Lung (tissue), 12 donors: ENCODE measurements around the gene PRSS56. TPM values are rescaled to one million over a fixed set of nuclear protein-coding genes. Genes with fewer than 3 reads are reported as not detected.

Experiments used
- ATAC-seq: fragments of 200-7000 bp; cut with Tn5 transposase; one replicate; pipeline ENCODE4 v1.9.1; 2020; ENCODE audit warnings: moderate number of reproducible peaks; ENCODE audit not compliant: insufficient read depth, low FRiP score
- DNase-seq, 3 donors: peaks; one replicate each; pipeline ENCODE4 v3.0.0-alpha.2; 2013 to 2017
- H3K27ac ChIP-seq, 2 donors: one replicate each; pipeline ENCODE4 v1.5.1; 2013; ENCODE audit warnings: mild to moderate bottlenecking in 2 of 2, moderate library complexity in 2 of 2, control low read depth in 1 of 2, inconsistent platforms in 1 of 2, low read depth in 1 of 2, low read length in 1 of 2
- H3K27me3 ChIP-seq, 3 donors: one replicate each; pipeline ENCODE4 v1.5.1; 2013; ENCODE audit warnings: low read length in 2 of 3; ENCODE audit not compliant: control insufficient read depth in 3 of 3, insufficient read depth in 3 of 3
- H3K36me3 ChIP-seq, 4 donors: one replicate each; pipeline ENCODE4 v1.5.1; 2013; ENCODE audit warnings: low read length in 4 of 4, mild to moderate bottlenecking in 1 of 4, moderate library complexity in 1 of 4; ENCODE audit not compliant: control insufficient read depth in 4 of 4, insufficient read depth in 4 of 4
- H3K4me1 ChIP-seq, 5 donors: one replicate each; pipeline ENCODE4 v1.5.1; 2013; ENCODE audit warnings: low read length in 5 of 5, mild to moderate bottlenecking in 2 of 5, moderate library complexity in 1 of 5; ENCODE audit not compliant: control insufficient read depth in 5 of 5, insufficient read depth in 5 of 5
- H3K4me3 ChIP-seq: one replicate; pipeline ENCODE4 v1.5.1; 2013; ENCODE audit warnings: mild to moderate bottlenecking, control low read depth, moderate library complexity
- H3K9ac ChIP-seq, 2 donors: one replicate each; pipeline ENCODE4 v1.5.1; 2013; ENCODE audit warnings: low read length in 2 of 2, control low read depth in 1 of 2; ENCODE audit not compliant: insufficient read depth in 1 of 2
- H3K9me3 ChIP-seq, 4 donors: one replicate each; pipeline ENCODE4 v1.5.1; 2013; ENCODE audit warnings: low read length in 3 of 4, mild to moderate bottlenecking in 1 of 4, moderate library complexity in 1 of 4; ENCODE audit not compliant: control insufficient read depth in 4 of 4, insufficient read depth in 3 of 4
- WGBS, 2 donors: extraction: QIAGEN DNeasy Blood & Tissue Kit; methylation state at CpG; one replicate each; pipeline ENCODE4 v1.1.7; 2013; 5-methylcytosine and 5-hydroxymethylcytosine counted together
- polyA plus RNA-seq, 2 donors: library from polyadenylated mRNA; stranded (reverse); fragments of 200-250 nt; gene quantifications; one replicate each; pipeline ENCODE4 v1.2.1, GENCODE V29; 2013
- total RNA-seq, 2 donors: library from RNA; depleted of rRNA in 1 of 2; stranded (reverse); fragments of >200 nt in 1 of 2; gene quantifications; one replicate each; pipeline ENCODE4 v1.2.1, GENCODE V29; 2014 to 2021
- TF ChIP-seq, protein P1 (sequence below): IDR thresholded peaks from 2 replicates; pipeline ENCODE4 v1.5.1; 2012; ENCODE audit warnings: mild to moderate bottlenecking; ENCODE audit errors: control extremely low read depth, extremely low read depth
- donor health status: control.
- donor health status: control.
- donor health status: Bipolar disorder and iron deficiency.
- donor health status: healthy.
- donor health status: DM: yes; HTN: yes; CAD: no.

Gene PRSS56
- total and polyA plus RNA-seq, 4 donors, result not detected

DNA sequence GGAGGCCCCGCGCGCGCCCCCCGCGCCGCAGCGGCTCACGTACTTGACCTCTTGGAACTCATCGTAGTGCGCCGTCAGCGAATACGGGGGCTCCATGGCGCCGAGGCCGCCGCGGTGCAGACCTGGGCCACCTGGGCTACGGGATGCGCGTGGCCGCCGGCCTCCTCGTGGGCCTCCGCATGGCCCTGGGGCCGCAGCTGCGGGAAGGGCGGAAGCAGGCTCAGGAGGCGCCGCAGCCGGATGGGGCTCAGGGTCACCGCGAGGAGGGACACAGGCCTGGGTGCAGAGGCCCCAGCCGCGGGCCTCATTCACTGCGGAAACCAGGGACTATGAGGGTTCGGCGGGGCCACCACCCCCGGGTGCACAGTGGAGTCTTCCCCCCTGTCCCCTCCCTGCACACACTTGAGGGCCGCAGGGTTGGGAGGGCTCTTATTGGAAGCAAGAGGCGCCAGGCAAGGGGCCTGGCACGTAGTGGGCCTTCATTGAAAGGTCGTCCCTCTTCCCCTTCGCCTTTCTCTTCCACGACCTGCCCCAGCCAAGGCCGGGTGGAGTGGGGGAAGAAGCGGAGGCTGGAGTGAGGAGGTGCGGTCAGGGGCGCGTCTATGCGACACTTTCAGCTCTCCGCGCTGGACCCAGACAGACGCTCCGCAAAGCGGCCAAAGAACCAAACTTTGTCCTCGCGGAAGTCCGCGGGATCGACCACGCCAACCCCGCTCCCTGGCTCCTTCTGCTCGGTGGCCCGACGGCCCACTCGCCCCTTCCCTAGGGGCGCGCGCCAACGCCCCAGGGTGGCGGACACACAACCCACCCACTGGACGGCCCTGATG is 33.4 kb upstream of the PRSS56 start:
- Histone ChIP-seq H3K4me1 (peaks cover 0 to 7% (median 0%) of the 10 kb centered on the region in 5 donors), H3K36me3 (no peaks in the 10 kb centered on the region), H3K27ac (no peak overlapping the region), H3K9ac (no peak overlapping the region), H3K4me3 (no peak overlapping the region), H3K9me3 (peaks cover 0 to 5% (median 0%) of the 10 kb centered on the region in 4 donors), H3K27me3 (peaks cover 10 to 61% (median 32%) of the 10 kb centered on the region in 3 donors)
- WGBS, 2 donors, result 4% methylated on average over 61 to 74 of the region's 74 CpGs
- TF ChIP-seq, protein P1, sequence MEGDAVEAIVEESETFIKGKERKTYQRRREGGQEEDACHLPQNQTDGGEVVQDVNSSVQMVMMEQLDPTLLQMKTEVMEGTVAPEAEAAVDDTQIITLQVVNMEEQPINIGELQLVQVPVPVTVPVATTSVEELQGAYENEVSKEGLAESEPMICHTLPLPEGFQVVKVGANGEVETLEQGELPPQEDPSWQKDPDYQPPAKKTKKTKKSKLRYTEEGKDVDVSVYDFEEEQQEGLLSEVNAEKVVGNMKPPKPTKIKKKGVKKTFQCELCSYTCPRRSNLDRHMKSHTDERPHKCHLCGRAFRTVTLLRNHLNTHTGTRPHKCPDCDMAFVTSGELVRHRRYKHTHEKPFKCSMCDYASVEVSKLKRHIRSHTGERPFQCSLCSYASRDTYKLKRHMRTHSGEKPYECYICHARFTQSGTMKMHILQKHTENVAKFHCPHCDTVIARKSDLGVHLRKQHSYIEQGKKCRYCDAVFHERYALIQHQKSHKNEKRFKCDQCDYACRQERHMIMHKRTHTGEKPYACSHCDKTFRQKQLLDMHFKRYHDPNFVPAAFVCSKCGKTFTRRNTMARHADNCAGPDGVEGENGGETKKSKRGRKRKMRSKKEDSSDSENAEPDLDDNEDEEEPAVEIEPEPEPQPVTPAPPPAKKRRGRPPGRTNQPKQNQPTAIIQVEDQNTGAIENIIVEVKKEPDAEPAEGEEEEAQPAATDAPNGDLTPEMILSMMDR, result no peak
- ATAC-seq (no peak), DNase-seq (no peak)

DNA sequence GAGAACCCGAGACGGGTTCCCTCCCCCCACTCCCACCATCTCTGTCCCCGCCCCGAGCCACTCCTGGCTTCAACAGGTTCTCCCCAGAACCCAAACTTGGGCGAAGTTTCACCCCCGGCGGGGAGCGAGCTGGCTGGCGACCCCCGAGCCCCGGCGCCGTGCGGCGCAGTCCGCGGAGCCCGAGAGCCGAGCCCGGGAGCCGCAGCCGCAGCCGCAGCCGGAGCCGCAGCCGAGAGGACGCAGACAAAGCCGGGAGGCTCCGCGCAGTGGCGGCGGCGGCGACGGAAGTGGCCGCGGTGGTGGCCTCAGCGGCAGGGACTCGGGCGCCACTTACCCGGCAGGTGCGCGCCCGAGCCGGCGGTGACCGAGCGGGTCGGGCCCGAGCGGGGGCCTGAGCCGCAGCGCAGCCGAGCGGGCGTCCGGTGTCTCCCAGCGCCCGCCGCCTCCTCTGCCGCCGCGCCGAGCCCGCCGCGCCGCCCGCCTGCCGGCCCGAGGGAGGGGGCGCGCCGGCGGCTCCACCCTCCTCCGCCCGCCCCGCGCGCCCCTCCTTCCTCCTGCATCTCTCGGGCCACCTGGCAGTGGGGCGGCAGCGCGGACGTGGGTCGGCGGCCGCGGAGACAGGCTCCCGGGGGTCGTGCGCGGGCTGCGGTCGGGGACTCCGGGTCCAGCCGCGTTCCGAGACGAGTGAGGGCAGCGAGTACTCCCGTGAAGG is 32.6 kb upstream of the PRSS56 start, which contains the start of gene ECEL1:
Gene ECEL1, minus strand, starts transcription at position 450 of the 712 bp plus-strand sequence. CDS start 1,181 bp downstream, outside the sequence.
- no peak for ATAC-seq
- Histone ChIP-seq H3K9ac (no peak within 1 kb of the TSS), H3K4me1 (peaks cover 0 to 7% (median 0%) of the 10 kb centered on the region in 5 donors), H3K36me3 (no peaks in the 10 kb centered on the region), H3K9me3 (peaks cover 0 to 5% (median 0%) of the 10 kb centered on the region in 4 donors), H3K27me3 (peaks cover 10 to 54% (median 29%) of the 10 kb centered on the region in 3 donors), H3K4me3 (no peak within 1 kb of the TSS), H3K27ac (no peak within 1 kb of the TSS)
- TF ChIP-seq, protein P1, result no peak
- 1 to 2% methylated on average over 63 to 102 of the region's 102 CpGs for WGBS, 2 donors
- no peak for DNase-seq

DNA sequence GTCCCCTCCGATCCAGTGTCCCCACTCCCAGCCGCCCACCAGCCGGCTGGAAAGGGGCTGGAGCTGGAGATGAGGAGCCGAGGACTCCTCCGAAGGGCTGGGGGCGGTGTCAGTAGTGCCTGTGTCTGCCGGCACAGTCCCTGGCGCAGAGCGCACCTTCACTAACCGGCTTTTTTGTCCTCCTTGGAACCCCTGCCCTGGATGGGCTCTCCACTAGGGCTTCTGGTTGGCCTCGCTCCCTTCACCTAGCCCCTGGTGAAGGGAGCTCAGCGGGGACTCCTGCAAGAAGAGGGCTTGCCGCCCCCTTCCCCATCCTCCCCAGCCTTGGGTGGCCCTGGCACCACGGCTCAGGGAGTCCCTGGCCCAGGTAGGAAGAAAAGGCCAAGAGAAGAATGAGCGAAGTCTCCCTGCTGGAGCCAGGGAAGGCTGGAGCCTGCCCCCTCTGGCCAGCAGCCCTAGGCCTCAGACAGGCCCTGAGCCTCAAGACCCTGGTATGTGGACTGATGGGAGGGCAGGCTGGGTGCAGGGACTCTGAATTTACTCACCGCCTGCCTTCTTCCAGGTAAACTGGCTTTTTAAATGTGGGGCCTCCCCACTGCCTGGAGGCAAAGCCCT is 32.0 kb upstream of the PRSS56 start:
- Histone ChIP-seq H3K9me3 (peaks cover 0 to 5% (median 0%) of the 10 kb centered on the region in 4 donors), H3K9ac (no peak overlapping the region), H3K4me3 (no peak overlapping the region), H3K27ac (no peak overlapping the region), H3K27me3 (peaks cover 10 to 52% (median 29%) of the 10 kb centered on the region in 3 donors), H3K36me3 (no peaks in the 10 kb centered on the region), H3K4me1 (peaks cover 0 to 7% (median 0%) of the 10 kb centered on the region in 5 donors)
- 44 to 47% methylated on average over 15 to 16 of the region's 16 CpGs for WGBS, 2 donors
- TF ChIP-seq, protein P1, result no peak
- DNase-seq (no peak), ATAC-seq (no peak)
